22Rv1 (cell line): Measurements from ENCODE around the gene AEBP1.

Experiments
- ZFX ChIP-seq: fragments of 450-650 bp; IDR thresholded peaks from 2 replicates; pipeline ENCODE4 v1.6.1; 2017; ENCODE audit warnings: antibody characterized with exemption, borderline replicate concordance
- TF ChIP-seq, protein P1 (sequence below): fragments of 450-650 bp; IDR thresholded peaks from 2 replicates; pipeline ENCODE4 v1.5.1; 2017; ENCODE audit warnings: mild to moderate bottlenecking

GRCh38 chr7:44057181-44057848 is 46.8 kb upstream of the AEBP1 start:
- TF ChIP-seq, protein P1, sequence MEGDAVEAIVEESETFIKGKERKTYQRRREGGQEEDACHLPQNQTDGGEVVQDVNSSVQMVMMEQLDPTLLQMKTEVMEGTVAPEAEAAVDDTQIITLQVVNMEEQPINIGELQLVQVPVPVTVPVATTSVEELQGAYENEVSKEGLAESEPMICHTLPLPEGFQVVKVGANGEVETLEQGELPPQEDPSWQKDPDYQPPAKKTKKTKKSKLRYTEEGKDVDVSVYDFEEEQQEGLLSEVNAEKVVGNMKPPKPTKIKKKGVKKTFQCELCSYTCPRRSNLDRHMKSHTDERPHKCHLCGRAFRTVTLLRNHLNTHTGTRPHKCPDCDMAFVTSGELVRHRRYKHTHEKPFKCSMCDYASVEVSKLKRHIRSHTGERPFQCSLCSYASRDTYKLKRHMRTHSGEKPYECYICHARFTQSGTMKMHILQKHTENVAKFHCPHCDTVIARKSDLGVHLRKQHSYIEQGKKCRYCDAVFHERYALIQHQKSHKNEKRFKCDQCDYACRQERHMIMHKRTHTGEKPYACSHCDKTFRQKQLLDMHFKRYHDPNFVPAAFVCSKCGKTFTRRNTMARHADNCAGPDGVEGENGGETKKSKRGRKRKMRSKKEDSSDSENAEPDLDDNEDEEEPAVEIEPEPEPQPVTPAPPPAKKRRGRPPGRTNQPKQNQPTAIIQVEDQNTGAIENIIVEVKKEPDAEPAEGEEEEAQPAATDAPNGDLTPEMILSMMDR = no peak
- TF ChIP-seq ZFX = no peak
